GM12875 (cell line): ENCODE data around the gene TAS1R3.

Source experiments
- H3K4me3 ChIP-seq: one replicate; pipeline ENCODE4 v1.5.1; 2011; ENCODE audit warnings: low read depth, low read length, control low read depth
- CTCF ChIP-seq: IDR thresholded peaks from 2 replicates; pipeline ENCODE4 v1.5.1; 2011; ENCODE audit warnings: low read depth, mild to moderate bottlenecking, control low read depth, inconsistent platforms, low read length, moderate library complexity, borderline replicate concordance; ENCODE audit not compliant: insufficient read depth

The TAS1R3 gene

GRCh38 chr1:1322952-1323351 lies 8.1 kb upstream of the TAS1R3 start:
- no peak overlapping the region for H3K4me3 ChIP-seq

GRCh38 chr1:1324084-1324523 lies 7.0 kb upstream of the TAS1R3 start:
- TF ChIP-seq CTCF = no peak
- peak overlapping the region; percentile 84 for H3K4me3 ChIP-seq

More at GRCh38 chr1:1322952-1323351, 8.1 kb upstream of the TAS1R3 start:
- TF ChIP-seq CTCF = no peak

GRCh38 chr1:1324524-1325287 lies 6.4 kb upstream of the TAS1R3 start, which contains the start of the genes CPTP and INTS11:
Gene CPTP (plus strand): TSS chr1:1324802. CDS start chr1:1326911, 2,109 bp downstream.
Gene INTS11 (minus strand): TSS chr1:1324660. CDS start chr1:1324608, 52 bp downstream.
- TF ChIP-seq CTCF = no peak

GRCh38 chr1:1325288-1326074 lies 5.6 kb upstream of the TAS1R3 start:
- TF ChIP-seq CTCF = no peak
- peak overlapping the region; percentile 84 for H3K4me3 ChIP-seq

More at GRCh38 chr1:1324524-1325287, 6.4 kb upstream of the TAS1R3 start, which contains the start of the genes CPTP and INTS11:
- peak within 1 kb of the TSS; percentile 84 for H3K4me3 ChIP-seq

GRCh38 chr1:1326075-1326605 lies 4.9 kb upstream of the TAS1R3 start:
- no peak overlapping the region for H3K4me3 ChIP-seq
- TF ChIP-seq CTCF = no peak

GRCh38 chr1:1327291-1327690 lies 3.8 kb upstream of the TAS1R3 start:
- no peak overlapping the region for H3K4me3 ChIP-seq
- TF ChIP-seq CTCF = no peak
